ENCODE results near the gene NPR1. TPM values are rescaled to one million over a fixed set of nuclear protein-coding genes. Genes with fewer than 3 reads are reported as not detected.

The NPR1 gene
- total RNA-seq, 1 experiment from 2014 or later = 1.1 TPM

- no peak for DNase-seq (ENCODE audit: low spot score)
- H3K27ac ChIP-seq (ENCODE audit: low read depth, low read length, poor library complexity, severe bottlenecking) = no peak overlapping the region
- no TSS peak for BruUV-seq (replicated peaks)
- CTCF ChIA-PET = no interaction called here
- H3K4me3 ChIP-seq (ENCODE audit: low read depth, low read length, poor library complexity, severe bottlenecking) = no peak overlapping the region
- no peaks in the 10 kb centered on the region for H3K9me3 ChIP-seq (ENCODE audit: low read depth, low read length, poor library complexity, severe bottlenecking)
- TF ChIP-seq EZH2 (IDR thresholded peaks at IDR 0.05; ENCODE audit: borderline replicate concordance, low read depth, low read length, poor library complexity, severe bottlenecking) (no peak), CTCF (conservative IDR thresholded peaks at IDR 0.05; ENCODE audit: low read depth, low read length) (no peak)
- intact Hi-C loops (cut with micrococcal nuclease; ENCODE audit: unreplicated experiment) = no loop called here
- peaks cover 65% of the 10 kb centered on the region for H3K36me3 ChIP-seq (ENCODE audit: insufficient read depth, low read length, poor library complexity, severe bottlenecking)
- H3K27me3 ChIP-seq (replicated peaks; ENCODE audit: insufficient read depth, low read depth, low read length, poor library complexity) = no peaks in the 10 kb centered on the region
- POLR2A ChIA-PET (ENCODE audit: low non-redundant PET) = no interaction called here
- H3K4me1 ChIP-seq (ENCODE audit: insufficient read depth, low read length, poor library complexity, severe bottlenecking) = no peaks in the 10 kb centered on the region
These were observed 64.1 kb downstream of the NPR1 start for GRCh38 chr1:153742411-153743142.

Small RNA genes within 50 kb of the gene (microRNA-seq; reads per million reads assigned to microRNA genes)
- gene MIR8083 = not detected

Other genes starting within 250 kb of the NPR1 start
- not detected in 2 replicates for gene S100A7, start 218.0 kb upstream of the NPR1 start, total RNA-seq (2021)
- gene S100A6, start 142.7 kb upstream of the NPR1 start, total RNA-seq (2021) = 73.6 and 106 TPM in 2 replicates
- not detected in 2 replicates for gene S100A5, start 137.8 kb upstream of the NPR1 start, total RNA-seq (2021)
- gene S100A4, start 132.9 kb upstream of the NPR1 start, total RNA-seq (2021) = 17.8 and 20.0 TPM in 2 replicates
- 0.61 and 0.99 TPM in 2 replicates for gene S100A3, start 129.4 kb upstream of the NPR1 start, total RNA-seq (2021)
- 2.4 and 4.5 TPM in 2 replicates for gene S100A2, start 112.8 kb upstream of the NPR1 start, total RNA-seq (2021)
- 0.43 TPM in 1 of 2 replicates, not detected in the other for gene S100A16, start 65.6 kb upstream of the NPR1 start, total RNA-seq (2021)
- not detected in 2 replicates for gene S100A14, start 62.4 kb upstream of the NPR1 start, total RNA-seq (2021)
- gene S100A13, start 51.2 kb upstream of the NPR1 start, total RNA-seq (2021) = 11.0 and 18.0 TPM in 2 replicates
- gene S100A1, start 50.3 kb upstream of the NPR1 start, total RNA-seq (2021) = 0.72 TPM in 1 of 2 replicates, not detected in the other
- 99.8 and 101 TPM in 2 replicates for gene CHTOP, start 44.6 kb upstream of the NPR1 start, total RNA-seq (2021)
- 47.4 and 55.9 TPM in 2 replicates for gene SNAPIN, start 20.0 kb upstream of the NPR1 start, total RNA-seq (2021)
- gene ILF2, start 7.7 kb upstream of the NPR1 start, total RNA-seq (2021) = 391 and 420 TPM in 2 replicates
- 56.7 and 58.0 TPM in 2 replicates for gene INTS3, start 49.4 kb downstream of the NPR1 start, total RNA-seq (2021)
- gene SLC27A3, start 96.7 kb downstream of the NPR1 start, total RNA-seq (2021) = 5.0 and 5.7 TPM in 2 replicates
- 58.8 and 67.3 TPM in 2 replicates for gene GATAD2B, start 244.3 kb downstream of the NPR1 start, total RNA-seq (2021)